ENCODE results near the gene COL26A1.

GRCh38 chr7:101474178-101474577 is 111.5 kb downstream of the COL26A1 start:
- TF ChIP-seq EP300 (IDR thresholded peaks at IDR 0.05) (no peak), POLR2A (IDR thresholded peaks at IDR 0.05) (no peak)

All from stomach (tissue), 4 donors.